GM12878 (cell line): ENCODE data around the gene KIF18A. TPM values are rescaled to one million over a fixed set of nuclear protein-coding genes. Genes with fewer than 3 reads are reported as not detected.

Experiments used
- ATAC-seq: fragments of 200-7000 bp; cut with Tn5 transposase; 3 replicates; pipeline ENCODE4 v1.9.1; 2020; ENCODE audit warnings: mild to moderate bottlenecking, moderate library complexity
- Bru-seq: library from RNA; stranded (reverse); fragments of 400-500 nt; gene quantifications from one replicate; lab custom pipeline; 2021; lab: Mats Ljungman, UMichigan
- BruChase-seq, 2 experiments: library from RNA; stranded (reverse); fragments of 400-500 nt; gene quantifications; one replicate each; lab custom pipeline; 2021; lab: Mats Ljungman, UMichigan
- BruUV-seq: library from RNA; stranded (reverse); fragments of 400-500 nt; replicated peaks from 2 replicates; lab custom pipeline; 2021; lab: Mats Ljungman, UMichigan
- CTCF ChIA-PET: fragments of 300-600 bp; sonication (Branson Sonifier 250); formaldehyde crosslinking; extraction: SDS; loops from one replicate; lab custom pipeline; 2021; ENCODE audit warnings: inconsistent platforms; lab: Yijun Ruan, JAX
- POLR2A ChIA-PET: fragments of 350-600 bp; formaldehyde crosslinking; extraction: SDS; loops from one replicate; lab custom pipeline; 2021; ENCODE audit warnings: inconsistent platforms; lab: Charles Lee
- RAD21 ChIA-PET: fragments of 300-600 bp; sonication (Branson Sonifier 250); formaldehyde crosslinking; loops from one replicate; lab custom pipeline; 2023; ENCODE audit warnings: antibody characterized with exemption; ENCODE audit not compliant: unreplicated experiment; lab: Charles Lee
- SMC1A ChIA-PET: fragments of 300-600 bp; sonication (Branson Sonifier 250); formaldehyde crosslinking; loops from one replicate; lab custom pipeline; 2023; ENCODE audit not compliant: unreplicated experiment, uncharacterized antibody; lab: Charles Lee
- DNase-seq: peaks from one replicate; pipeline ENCODE4 v3.0.0-alpha.2; 2011; ENCODE audit warnings: low read depth, low spot score
- FAIRE-seq: peaks from 3 replicates; lab custom pipeline; 2011; peaks lifted over from hg19 to GRCh38; lab: Jason Lieb, UNC
- H2AFZ ChIP-seq: 2 replicates; pipeline ENCODE4 v1.6.0; 2011; ENCODE audit warnings: low read depth, low read length, control low read depth; ENCODE audit not compliant: control insufficient read depth
- H3K27ac ChIP-seq: 2 replicates; pipeline ENCODE4 v1.5.1; 2011; ENCODE audit warnings: control low read depth; ENCODE audit not compliant: control insufficient read depth, insufficient read depth
- H3K27me3 ChIP-seq, 2 experiments: replicated peaks in 1 of 2; 2 replicates each; pipeline versions ENCODE4 v1.6.0 to v1.6.1; 2011; ENCODE audit warnings: low read length in 1 of 2; ENCODE audit not compliant: control insufficient read depth in 2 of 2, insufficient read depth in 2 of 2
- H3K36me3 ChIP-seq, 2 experiments: 2 replicates each; pipeline ENCODE4 v1.5.1; 2011; ENCODE audit warnings: low read length in 1 of 2; ENCODE audit not compliant: control insufficient read depth in 2 of 2, insufficient read depth in 2 of 2
- H3K4me1 ChIP-seq: 2 replicates; pipeline ENCODE4 v1.6.1; 2011; ENCODE audit warnings: mild to moderate bottlenecking, low read length, moderate library complexity, mixed read lengths; ENCODE audit not compliant: control insufficient read depth, insufficient read depth
- H3K4me2 ChIP-seq: 2 replicates; pipeline ENCODE4 v1.6.0; 2011; ENCODE audit warnings: control low read depth; ENCODE audit not compliant: control insufficient read depth, insufficient read depth
- H3K4me3 ChIP-seq: fragments of 200-600 bp; sonication (generic); 2 replicates; pipeline ENCODE4 v1.5.1; 2016
- H3K79me2 ChIP-seq: 2 replicates; pipeline ENCODE4 v1.6.0; 2011; ENCODE audit warnings: low read length; ENCODE audit not compliant: control insufficient read depth, insufficient read depth
- H3K9ac ChIP-seq: 2 replicates; pipeline ENCODE4 v1.8.0; 2011; ENCODE audit warnings: low read length, control low read depth, mixed read lengths; ENCODE audit not compliant: control insufficient read depth, insufficient read depth
- H3K9me3 ChIP-seq: replicated peaks from 3 replicates; pipeline ENCODE4 v1.5.1; 2011; ENCODE audit warnings: mild to moderate bottlenecking, low read length; ENCODE audit not compliant: control insufficient read depth, insufficient read depth
- H4K20me1 ChIP-seq: 2 replicates; pipeline ENCODE4 v1.6.0; 2011; ENCODE audit not compliant: control insufficient read depth, insufficient read depth
- CREM ChIP-seq: IDR thresholded peaks from 2 replicates; pipeline ENCODE4 v1.6.1; 2014; ENCODE audit warnings: antibody characterized with exemption, low read depth
- ESRRA ChIP-seq: IDR thresholded peaks from 2 replicates; pipeline ENCODE4 v1.6.1; 2012; ENCODE audit warnings: mild to moderate bottlenecking, low read length, improper control_type of control experiment
- MYB ChIP-seq: fragments of 150-350 bp; IDR thresholded peaks from 2 replicates; pipeline ENCODE4 v1.6.1; 2014; ENCODE audit warnings: mild to moderate bottlenecking, low read depth, low read length, borderline replicate concordance
- NBN ChIP-seq: fragments of 450-650 bp; IDR thresholded peaks from 2 replicates; pipeline ENCODE4 v1.6.1; 2016
- SMAD5 ChIP-seq: IDR thresholded peaks from 2 replicates; pipeline ENCODE4 v1.6.1; 2016; ENCODE audit warnings: antibody characterized with exemption, low read depth
- STAT3 ChIP-seq: IDR thresholded peaks from 2 replicates; pipeline ENCODE4 v1.6.1; 2011; ENCODE audit warnings: low read depth, low read length, improper control_type of control experiment
- TAF1 ChIP-seq: IDR thresholded peaks from 2 replicates; pipeline ENCODE4 v1.6.1; 2011; ENCODE audit warnings: mild to moderate bottlenecking, low read depth, low read length, borderline replicate concordance
- WRNIP1 ChIP-seq: IDR thresholded peaks from 2 replicates; pipeline ENCODE4 v1.6.1; 2011; ENCODE audit warnings: low read depth, low read length, improper control_type of control experiment, borderline replicate concordance
- ZNF217 ChIP-seq: fragments of 450-650 bp; IDR thresholded peaks from 2 replicates; pipeline ENCODE4 v1.6.1; 2017; ENCODE audit warnings: antibody characterized with exemption, mild to moderate bottlenecking
- ZNF384 ChIP-seq: IDR thresholded peaks from 2 replicates; pipeline ENCODE4 v1.6.1; 2012; ENCODE audit warnings: low read depth, mild to moderate bottlenecking, low read length, improper control_type of control experiment, borderline replicate concordance
- ZSCAN29 ChIP-seq: fragments of 450-650 bp; IDR thresholded peaks from 2 replicates; pipeline ENCODE4 v1.6.1; 2017; ENCODE audit warnings: mild to moderate bottlenecking, moderate library complexity
- ZZZ3 ChIP-seq: IDR thresholded peaks from 2 replicates; pipeline ENCODE4 v1.6.1; 2011; ENCODE audit warnings: low read depth; ENCODE audit not compliant: control insufficient read depth, insufficient read length
- WGBS: methylation state at CpG from one replicate; pipeline ENCODE4 v1.1.6; 2016; ENCODE audit warnings: low lambda C conversion rate; ENCODE audit not compliant: insufficient replicate concordance, insufficient coverage; ENCODE audit errors: missing lambda C conversion rate; 5-methylcytosine and 5-hydroxymethylcytosine counted together
- in situ Hi-C: fragments of 300-500 bp; cut with MboI; formaldehyde crosslinking; loops from 9 replicates; pipeline ENCODE4 v1.14.3; 2018; ENCODE audit warnings: mixed read lengths
- intact Hi-C: fragments of 100-400 bp; cut with micrococcal nuclease; formaldehyde crosslinking; loops from one replicate; pipeline ENCODE4 v1.14.2; 2022; ENCODE audit not compliant: unreplicated experiment
- long read RNA-seq, 2 experiments: library from polyadenylated mRNA; unstranded; transcript quantifications; one replicate each; pipeline ENCODE4 v2.0.0, GENCODE V29; 2019 to 2020
- polyA minus RNA-seq, 3 experiments: library from RNA; depleted of rRNA, polyadenylated mRNA; stranded (reverse); fragments of >200 nt; gene quantifications; 2 replicates each; pipeline ENCODE4 v1.2.3, GENCODE V29; 2011
- polyA plus RNA-seq, 11 experiments: library from polyadenylated mRNA; depleted of rRNA in 4 of 11; unstranded in 6 of 11; stranded (reverse) in 5 of 11; fragments of >200 nt; fragmentation: Nextera tagmentation in 4 of 11; fragmentation: Illumina TruSeq in 1 of 11; extraction: Ambion mirVana in 4 of 11; extraction: Trizol in 1 of 11; gene quantifications; 1 replicate in 1 of 11; 2 replicates in 10 of 11; pipeline versions ENCODE4 v1.2.1 to v1.2.3, GENCODE V29; 2011 to 2016; ENCODE audit warnings: inconsistent platforms in 2 of 11, missing spikeins in 2 of 11, low read depth in 1 of 11
- total RNA-seq, 4 experiments: library from RNA; depleted of rRNA in 3 of 4; stranded (reverse); fragments of >200 nt in 3 of 4; fragmentation: Illumina TruSeq in 1 of 4; extraction: Trizol in 1 of 4; gene quantifications; 2 replicates each; pipeline versions ENCODE4 v1.2.1 to v1.2.3, GENCODE V29; 2013 to 2021
- TF ChIP-seq, protein P1 (sequence below): fragments of 150-350 bp; IDR thresholded peaks from 2 replicates; pipeline ENCODE4 v1.6.1; 2014; ENCODE audit warnings: mild to moderate bottlenecking, low read depth, low read length
- TF ChIP-seq, protein P2 (sequence below): fragments of 450-650 bp; IDR thresholded peaks from 2 replicates; pipeline ENCODE4 v1.6.1; 2017; ENCODE audit warnings: antibody characterized with exemption, mild to moderate bottlenecking, moderate library complexity

Gene KIF18A
- 64.5 and 75.8 TPM in 2 replicates for total RNA-seq (2013; cell fraction: nucleolus; rRNA removed)
- total RNA-seq (2014; rRNA removed), result 18.4 and 24.6 TPM in 2 replicates
- 31.5 and 31.6 TPM in 2 replicates for total RNA-seq (2014; rRNA removed; fragmentation: Illumina TruSeq; extraction: Trizol)
- total RNA-seq (2021), result 18.1 and 19.4 TPM in 2 replicates
- polyA plus RNA-seq (2011; ENCODE audit: low read depth), result 3.8 TPM
- polyA plus RNA-seq (2011; rRNA removed), result 21.5 and 35.0 TPM in 2 replicates
- polyA plus RNA-seq (2011; cell fraction: cytosol; rRNA removed), result 6.0 and 6.8 TPM in 2 replicates
- polyA plus RNA-seq (2011; cell fraction: nucleus; rRNA removed), result 16.7 and 20.7 TPM in 2 replicates
- 4.7 and 7.7 TPM in 2 replicates for polyA plus RNA-seq (2012)
- 22.5 and 28.0 TPM in 2 replicates for polyA plus RNA-seq (2014; fragmentation: Illumina TruSeq; extraction: Trizol)
- 10 to 100 TPM; 11.5 to 14.9 TPM for polyA plus RNA-seq (2014; fragmentation: Nextera tagmentation; extraction: Ambion mirVana)
- polyA plus RNA-seq (2014; rRNA removed), result 9.5 and 11.2 TPM in 2 replicates
- polyA plus RNA-seq (2016; fragmentation: Nextera tagmentation; extraction: Ambion mirVana), result 10 to 100 TPM; 21.4 to 27.4 TPM
- polyA minus RNA-seq (2011; rRNA and poly(A)+ RNA removed), result 26.3 and 42.3 TPM in 2 replicates
- 11.9 and 14.3 TPM in 2 replicates for polyA minus RNA-seq (2011; cell fraction: cytosol; rRNA and poly(A)+ RNA removed)
- 57.2 and 89.0 TPM in 2 replicates for polyA minus RNA-seq (2011; cell fraction: nucleus; rRNA and poly(A)+ RNA removed)
- Bru-seq, nascent RNA, result percentile 79 among the genes with signal in this experiment
- percentile 62 among the genes with signal in this experiment for BruChase-seq, experiment 1, labeled RNA remaining after a 6-hour chase
- BruChase-seq, experiment 2, labeled RNA remaining after a 2-hour chase, result percentile 73 among the genes with signal in this experiment
- long read RNA-seq, experiment 1, transcript KIF18A-201 (17 exons, 3,568 nt), result major isoform, 6 of 11 reads
- long read RNA-seq, experiment 1, partial matches to known transcripts, result 4 of 11 reads
- long read RNA-seq, experiment 1, other reads (novel, unspliced or antisense), result 0 of 11 reads
- long read RNA-seq, experiment 2, transcript KIF18A-201 (17 exons, 3,568 nt), result major isoform, 28 of 158 reads
- long read RNA-seq, experiment 2, partial matches to known transcripts, result 113 of 158 reads
- long read RNA-seq, experiment 2, other reads (novel, unspliced or antisense), result 17 of 158 reads

DNA sequence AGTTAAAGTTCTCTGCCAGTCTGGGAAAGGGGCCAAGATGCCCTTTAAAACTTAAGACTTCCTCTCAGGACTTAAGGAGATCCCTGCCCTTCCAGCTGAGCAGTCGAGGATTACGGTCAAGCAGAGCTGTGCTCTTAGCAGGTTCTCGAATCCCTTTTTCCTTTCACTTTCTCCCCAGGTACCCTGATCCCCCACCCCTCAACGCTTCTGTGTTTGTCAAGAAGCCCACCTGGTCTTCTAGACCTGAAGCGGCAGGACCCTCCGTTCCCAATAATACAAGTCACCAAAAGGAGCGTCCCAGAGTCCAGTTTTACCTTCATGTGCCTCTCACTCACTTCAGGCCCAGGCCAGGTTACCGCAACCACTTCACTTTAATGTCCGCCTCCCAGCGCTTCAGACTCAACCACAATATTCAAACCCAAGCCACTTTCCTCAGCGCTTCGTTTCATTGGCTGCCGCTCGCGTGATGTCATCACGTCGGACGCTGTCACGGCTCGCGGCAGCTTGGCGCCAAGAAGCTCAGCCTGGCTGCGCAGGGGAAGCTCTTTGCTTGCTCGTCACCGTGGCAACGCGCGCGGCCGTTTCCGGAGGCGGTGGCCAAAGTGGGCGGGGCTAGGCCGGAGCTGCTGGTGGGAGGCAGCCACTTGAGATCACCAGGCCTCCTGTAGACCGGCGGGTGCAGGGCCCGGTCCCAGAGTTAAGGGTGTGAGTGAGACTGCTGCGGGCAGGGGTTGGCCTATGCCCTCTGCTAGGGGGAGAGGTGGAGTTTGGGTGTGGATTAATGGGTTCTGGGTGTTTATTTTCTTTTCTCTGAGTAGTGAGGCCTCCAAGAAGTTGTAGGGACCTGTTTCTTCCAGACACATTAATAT is at the start of gene KIF18A, which contains the start of gene METTL15:
Gene KIF18A, minus strand, starts transcription at position 407 of the 869 bp plus-strand sequence. CDS start 10,209 bp downstream, outside the sequence.
Gene METTL15, plus strand, starts transcription at position 639 of the 869 bp plus-strand sequence. CDS start 4,947 bp downstream, outside the sequence.
- in situ Hi-C loops, result no loop called here
- CTCF ChIA-PET, result interaction anchor here (0.8 to 4.5 kb wide), 5 partner anchors 10 to 409 kb away, joined by 3 to 15 read pairs (median 4); no protein-coding TSS in a partner anchor
- Histone ChIP-seq H3K36me3 (no peaks in the 10 kb centered on the region), H3K9me3 (no peaks in the 10 kb centered on the region), H3K9ac (peak within 1 kb of the TSS; percentile 86), H4K20me1 (no peaks in the 10 kb centered on the region), H3K27ac (peak within 1 kb of the TSS; percentile 84), H2AFZ (peak within 1 kb of the TSS; percentile 77), H3K79me2 (peaks cover 85% of the 10 kb centered on the region), H3K4me3 (peak within 1 kb of the TSS; percentile 86), H3K4me2 (peak within 1 kb of the TSS; percentile 88), H3K27me3 (no peaks in the 10 kb centered on the region), H3K4me1 (peaks cover 6% of the 10 kb centered on the region)
- peak; percentile 91 for ATAC-seq
- BruUV-seq, result TSS peak; percentile 84
- WGBS, result under 1% methylated on average over 38 of the region's 38 CpGs
- FAIRE-seq, result peak; percentile 91
- SMC1A ChIA-PET, result interaction anchor here (0.6 to 2.3 kb wide), 11 partner anchors 10 to 421 kb away, joined by 3 to 10 read pairs (median 3); no protein-coding TSS in a partner anchor
- POLR2A ChIA-PET, result interaction anchor here (0.6 to 1.8 kb wide), 12 partner anchors 10 to 271 kb away, joined by 3 to 9 read pairs (median 3); no protein-coding TSS in a partner anchor
- peak; percentile 96 for DNase-seq
- intact Hi-C loops, result loop anchor here (1.0 to 10.0 kb wide), 4 partner anchors 191 to 1227 kb away; no protein-coding TSS in a partner anchor
- RAD21 ChIA-PET, result interaction anchor here (0.6 to 3.7 kb wide), 10 partner anchors 9 to 422 kb away, joined by 3 to 12 read pairs (median 4); no protein-coding TSS in a partner anchor
- no peak for TF ChIP-seq ZNF384
- TF ChIP-seq SMAD5, result peak; percentile 52; the same call in 1 of the 2 replicates
- TF ChIP-seq MYB, result no peak
- TF ChIP-seq WRNIP1, result no peak
- TF ChIP-seq, protein P1, sequence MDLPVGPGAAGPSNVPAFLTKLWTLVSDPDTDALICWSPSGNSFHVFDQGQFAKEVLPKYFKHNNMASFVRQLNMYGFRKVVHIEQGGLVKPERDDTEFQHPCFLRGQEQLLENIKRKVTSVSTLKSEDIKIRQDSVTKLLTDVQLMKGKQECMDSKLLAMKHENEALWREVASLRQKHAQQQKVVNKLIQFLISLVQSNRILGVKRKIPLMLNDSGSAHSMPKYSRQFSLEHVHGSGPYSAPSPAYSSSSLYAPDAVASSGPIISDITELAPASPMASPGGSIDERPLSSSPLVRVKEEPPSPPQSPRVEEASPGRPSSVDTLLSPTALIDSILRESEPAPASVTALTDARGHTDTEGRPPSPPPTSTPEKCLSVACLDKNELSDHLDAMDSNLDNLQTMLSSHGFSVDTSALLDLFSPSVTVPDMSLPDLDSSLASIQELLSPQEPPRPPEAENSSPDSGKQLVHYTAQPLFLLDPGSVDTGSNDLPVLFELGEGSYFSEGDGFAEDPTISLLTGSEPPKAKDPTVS, result no peak
- TF ChIP-seq ESRRA, result no peak
- no peak for TF ChIP-seq ZSCAN29
- peak; percentile 8; the same call in 1 of the 2 replicates for TF ChIP-seq TAF1
- TF ChIP-seq ZNF217, result no peak
- TF ChIP-seq, protein P2, sequence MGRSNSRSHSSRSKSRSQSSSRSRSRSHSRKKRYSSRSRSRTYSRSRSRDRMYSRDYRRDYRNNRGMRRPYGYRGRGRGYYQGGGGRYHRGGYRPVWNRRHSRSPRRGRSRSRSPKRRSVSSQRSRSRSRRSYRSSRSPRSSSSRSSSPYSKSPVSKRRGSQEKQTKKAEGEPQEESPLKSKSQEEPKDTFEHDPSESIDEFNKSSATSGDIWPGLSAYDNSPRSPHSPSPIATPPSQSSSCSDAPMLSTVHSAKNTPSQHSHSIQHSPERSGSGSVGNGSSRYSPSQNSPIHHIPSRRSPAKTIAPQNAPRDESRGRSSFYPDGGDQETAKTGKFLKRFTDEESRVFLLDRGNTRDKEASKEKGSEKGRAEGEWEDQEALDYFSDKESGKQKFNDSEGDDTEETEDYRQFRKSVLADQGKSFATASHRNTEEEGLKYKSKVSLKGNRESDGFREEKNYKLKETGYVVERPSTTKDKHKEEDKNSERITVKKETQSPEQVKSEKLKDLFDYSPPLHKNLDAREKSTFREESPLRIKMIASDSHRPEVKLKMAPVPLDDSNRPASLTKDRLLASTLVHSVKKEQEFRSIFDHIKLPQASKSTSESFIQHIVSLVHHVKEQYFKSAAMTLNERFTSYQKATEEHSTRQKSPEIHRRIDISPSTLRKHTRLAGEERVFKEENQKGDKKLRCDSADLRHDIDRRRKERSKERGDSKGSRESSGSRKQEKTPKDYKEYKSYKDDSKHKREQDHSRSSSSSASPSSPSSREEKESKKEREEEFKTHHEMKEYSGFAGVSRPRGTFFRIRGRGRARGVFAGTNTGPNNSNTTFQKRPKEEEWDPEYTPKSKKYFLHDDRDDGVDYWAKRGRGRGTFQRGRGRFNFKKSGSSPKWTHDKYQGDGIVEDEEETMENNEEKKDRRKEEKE, result no peak
- peak; percentile 90 for TF ChIP-seq CREM
- no peak for TF ChIP-seq STAT3
- TF ChIP-seq ZZZ3, result no peak
- peak; percentile 81; the same call in 1 of the 2 replicates for TF ChIP-seq NBN
